Thyroid gland (tissue), 4 donors: ENCODE data around the gene SLCO2A1. TPM values are rescaled to one million over a fixed set of nuclear protein-coding genes. Genes with fewer than 3 reads are reported as not detected.

Experiments used
- DNase-seq, 2 donors: peaks; one replicate each; pipeline ENCODE4 v3.0.0-alpha.2; 2019
- H3K27ac ChIP-seq, 3 donors: fragments of 200-600 bp; sonication (generic); 1 replicate in 2 of 3; 2 replicates in 1 of 3; pipeline ENCODE4 v1.5.1; 2016 to 2019; ENCODE audit warnings: mild to moderate bottlenecking in 1 of 3, moderate library complexity in 1 of 3
- H3K27me3 ChIP-seq: fragments of 200-600 bp; sonication (generic); one replicate; pipeline ENCODE4 v1.5.1; 2019
- H3K36me3 ChIP-seq, 2 donors: fragments of 200-600 bp; sonication (generic); one replicate each; pipeline ENCODE4 v1.5.1; 2016 to 2019
- H3K4me1 ChIP-seq, 2 donors: fragments of 200-600 bp; sonication (generic); one replicate each; pipeline ENCODE4 v1.5.1; 2017 to 2019
- H3K4me3 ChIP-seq, 3 donors: fragments of 200-600 bp; sonication (generic); replicated peaks in 1 of 3; 1 replicate in 2 of 3; 2 replicates in 1 of 3; pipeline ENCODE4 v1.5.1; 2016; ENCODE audit warnings: mild to moderate bottlenecking in 1 of 3
- H3K9me3 ChIP-seq: fragments of 200-600 bp; sonication (generic); one replicate; pipeline ENCODE4 v1.5.1; 2017
- CTCF ChIP-seq, 6 experiments: fragments of 200-600 bp in 3 of 6; fragments of 450-650 bp in 3 of 6; sonication (generic) in 3 of 6; IDR thresholded peaks; one replicate each; pipeline ENCODE4 v1.5.1; 2016 to 2019; ENCODE audit warnings: antibody characterized with exemption in 6 of 6, mild to moderate bottlenecking in 2 of 6, inconsistent platforms in 1 of 6, moderate library complexity in 1 of 6
- POLR2A ChIP-seq, 2 donors: fragments of 450-650 bp; IDR thresholded peaks; one replicate each; pipeline ENCODE4 v1.6.1; 2017; ENCODE audit warnings: antibody characterized with exemption in 2 of 2, mild to moderate bottlenecking in 2 of 2, moderate library complexity in 1 of 2
- WGBS, 2 donors: methylation state at CpG; one replicate each; pipeline ENCODE4 v1.1.5; 2017; 5-methylcytosine and 5-hydroxymethylcytosine counted together
- intact Hi-C: fragments of 100-400 bp; cut with DNase I; formaldehyde crosslinking; loops from one replicate; pipeline ENCODE4 v1.15.1; 2023
- total RNA-seq, 4 donors: library from RNA; depleted of rRNA; stranded (reverse); fragments of >200 nt; gene quantifications; one replicate each; pipeline ENCODE4 v1.2.3, GENCODE V29; 2016

Gene SLCO2A1
- total RNA-seq, 4 donors from 2014 or later, result 26.0 to 76.6 (median 41.0) TPM

- Histone ChIP-seq H3K4me3 (no peak overlapping the region), H3K9me3 (no peaks in the 10 kb centered on the region), H3K27me3 (no peaks in the 10 kb centered on the region), H3K4me1 (peaks cover 47 to 70% of the 10 kb centered on the region in 2 donors), H3K27ac (peak overlapping the region; percentile 57 to 73 (median 62)), H3K36me3 (no peaks in the 10 kb centered on the region)
- TF ChIP-seq CTCF (IDR thresholded peaks at IDR 0.05) (no peak), POLR2A (IDR thresholded peaks at IDR 0.05) (no peak)
- intact Hi-C loops, result no loop called here
- DNase-seq, result peak; percentile 34 to 49
- 67 to 79% methylated on average over 2 of the region's 2 CpGs for WGBS, 2 donors
Observed at GRCh38 chr3:134057006-134057653, 27.4 kb upstream of the SLCO2A1 start.

- no peak for TF ChIP-seq CTCF (IDR thresholded peaks at IDR 0.05)
- TF ChIP-seq POLR2A (IDR thresholded peaks at IDR 0.05), result no peak
- Histone ChIP-seq H3K36me3 (no peaks in the 10 kb centered on the region), H3K27me3 (no peaks in the 10 kb centered on the region), H3K4me1 (peaks cover 47 to 70% of the 10 kb centered on the region in 2 donors), H3K4me3 (no peak overlapping the region), H3K27ac (peak overlapping the region in 2 of 3 donors; percentile 62 to 73), H3K9me3 (no peaks in the 10 kb centered on the region)
- WGBS, 2 donors, result 87 to 90% methylated on average over 7 of the region's 7 CpGs
- DNase-seq, result peak; percentile 35 to 39
- intact Hi-C loops, result no loop called here
Observed at GRCh38 chr3:134056464-134056891, 26.8 kb upstream of the SLCO2A1 start.

GRCh38 chr3:134055661-134056060 is 25.9 kb upstream of the SLCO2A1 start:
- Histone ChIP-seq H3K36me3 (no peaks in the 10 kb centered on the region), H3K4me3 (no peak overlapping the region), H3K9me3 (no peaks in the 10 kb centered on the region), H3K27me3 (no peaks in the 10 kb centered on the region), H3K27ac (no peak overlapping the region), H3K4me1 (peaks cover 46 to 64% of the 10 kb centered on the region in 2 donors)
- WGBS, 2 donors, result 87 to 97% methylated on average over 7 of the region's 7 CpGs
- intact Hi-C loops, result no loop called here
- no peak for DNase-seq
- TF ChIP-seq CTCF (IDR thresholded peaks at IDR 0.05) (no peak), POLR2A (IDR thresholded peaks at IDR 0.05) (no peak)

- Histone ChIP-seq H3K27me3 (no peaks in the 10 kb centered on the region), H3K4me1 (peaks cover 39 to 56% of the 10 kb centered on the region in 2 donors), H3K9me3 (no peaks in the 10 kb centered on the region), H3K4me3 (no peak overlapping the region), H3K36me3 (no peaks in the 10 kb centered on the region), H3K27ac (peak overlapping the region in 1 of 3 donors; percentile 1)
- DNase-seq, result no peak
- intact Hi-C loops, result no loop called here
- TF ChIP-seq POLR2A (IDR thresholded peaks at IDR 0.05) (no peak), CTCF (IDR thresholded peaks at IDR 0.05) (no peak)
- WGBS, 2 donors, result 78 to 88% methylated on average over 3 of the region's 3 CpGs
Observed at GRCh38 chr3:134054881-134055280, 25.2 kb upstream of the SLCO2A1 start.

- Histone ChIP-seq H3K27me3 (no peaks in the 10 kb centered on the region), H3K9me3 (no peaks in the 10 kb centered on the region), H3K27ac (peak overlapping the region in 1 of 3 donors; percentile 1), H3K36me3 (no peaks in the 10 kb centered on the region), H3K4me1 (peaks cover 32 to 50% of the 10 kb centered on the region in 2 donors), H3K4me3 (no peak overlapping the region)
- TF ChIP-seq POLR2A (IDR thresholded peaks at IDR 0.05) (no peak), CTCF (IDR thresholded peaks at IDR 0.05) (no peak)
- 30 to 32% methylated on average over 5 of the region's 5 CpGs for WGBS, 2 donors
- intact Hi-C loops, result no loop called here
- DNase-seq, result peak; percentile 84 to 85
Observed at GRCh38 chr3:134054231-134054630, 24.5 kb upstream of the SLCO2A1 start.
